Measurements from ENCODE around the gene PACSIN3. TPM values are rescaled to one million over a fixed set of nuclear protein-coding genes. Genes with fewer than 3 reads are reported as not detected.

The PACSIN3 gene
- 1 to 10 TPM in 1 of 2 experiments, under 1 TPM in 1; 0.91 to 1.2 TPM for total RNA-seq

- POLR2A ChIA-PET = interaction anchor here (1.2 to 10.3 kb wide), 7 partner anchors 9 to 62 kb away, joined by 3 to 124 read pairs (median 6); partner anchors contain the start of genes ACP2, ARFGAP2 and DDB2
- Mint-ChIP-seq H3K4me1 (peaks cover 12% of the 10 kb centered on the region), H3K36me3 (ENCODE audit: low read depth) (no peaks in the 10 kb centered on the region), H3K4me3 (peak within 1 kb of the TSS; percentile 60), H3K27ac (no peak within 1 kb of the TSS), H3K9me3 (no peaks in the 10 kb centered on the region), H3K27me3 (peaks cover 38% of the 10 kb centered on the region)
- CTCF ChIA-PET = interaction anchor here (1.4 to 2.4 kb wide), 4 partner anchors 9 to 73 kb away, joined by 6 to 15 read pairs (median 11); partner anchors contain the start of genes ARFGAP2 and DDB2
- peak; percentile 41 for DNase-seq
Measured at GRCh38 chr11:47186076-47186699, at the start of gene PACSIN3. Gene PACSIN3 (minus strand): TSS chr11:47186434. CDS start chr11:47182727, 3,707 bp downstream.

- Mint-ChIP-seq H3K36me3 (ENCODE audit: low read depth) (peaks cover 74% of the 10 kb centered on the region), H3K27ac (peak overlapping the region; percentile 77), H3K4me3 (no peak overlapping the region), H3K27me3 (no peaks in the 10 kb centered on the region), H3K4me1 (peaks cover 24% of the 10 kb centered on the region), H3K9me3 (no peaks in the 10 kb centered on the region)
- CTCF ChIA-PET = interaction anchor here (1.1 to 4.9 kb wide), 6 partner anchors 13 to 36 kb away, joined by 3 to 25 read pairs (median 4); partner anchors contain the start of genes ACP2, DDB2 and MADD
- DNase-seq = no peak
- POLR2A ChIA-PET = interaction anchor here (0.6 to 17.4 kb wide), 10 partner anchors 9 to 220 kb away, joined by 3 to 161 read pairs (median 4); partner anchors contain the start of genes ACP2, DDB2 and MADD
Measured at GRCh38 chr11:47235163-47235562, 48.9 kb upstream of the PACSIN3 start.

- Mint-ChIP-seq H3K4me1 (peaks cover 24% of the 10 kb centered on the region), H3K9me3 (no peaks in the 10 kb centered on the region), H3K36me3 (ENCODE audit: low read depth) (peaks cover 69% of the 10 kb centered on the region), H3K27me3 (no peaks in the 10 kb centered on the region), H3K27ac (peak overlapping the region; percentile 77), H3K4me3 (peak overlapping the region; percentile 24)
- ChIA-PET CTCF (interaction anchor here (0.7 to 4.9 kb wide), 5 partner anchors 11 to 36 kb away, joined by 3 to 25 read pairs (median 3); partner anchors contain the start of genes ACP2 and MADD), POLR2A (interaction anchor here (0.6 to 17.4 kb wide), 9 partner anchors 10 to 221 kb away, joined by 3 to 161 read pairs (median 5); partner anchors contain the start of genes ACP2, DDB2 and MADD)
- no peak for DNase-seq
Measured at GRCh38 chr11:47234669-47235100, 48.5 kb upstream of the PACSIN3 start.

- DNase-seq = no peak
- POLR2A ChIA-PET = interaction anchor here (1.0 to 17.4 kb wide), 11 partner anchors 8 to 94 kb away, joined by 3 to 161 read pairs (median 5); partner anchors contain the start of genes ACP2, DDB2 and MADD
- Mint-ChIP-seq H3K9me3 (no peaks in the 10 kb centered on the region), H3K27me3 (no peaks in the 10 kb centered on the region), H3K4me1 (peaks cover 26% of the 10 kb centered on the region), H3K27ac (peak overlapping the region; percentile 77), H3K4me3 (no peak overlapping the region), H3K36me3 (ENCODE audit: low read depth) (peaks cover 67% of the 10 kb centered on the region)
- CTCF ChIA-PET = interaction anchor here (0.7 to 4.9 kb wide), 10 partner anchors 10 to 178 kb away, joined by 3 to 25 read pairs (median 3); partner anchors contain the start of genes ACP2, DDB2 and MADD
Measured at GRCh38 chr11:47233989-47234668, 47.9 kb upstream of the PACSIN3 start.

- H3K4me1 Mint-ChIP-seq = peaks cover 29% of the 10 kb centered on the region
- DNase-seq = no peak
- H3K9me3 Mint-ChIP-seq = no peaks in the 10 kb centered on the region
- H3K36me3 Mint-ChIP-seq (ENCODE audit: low read depth) = peaks cover 66% of the 10 kb centered on the region
- ChIA-PET CTCF (interaction anchor here (1.0 to 4.9 kb wide), 7 partner anchors 15 to 179 kb away, joined by 3 to 25 read pairs (median 3); partner anchors contain the start of genes ACP2 and DDB2), POLR2A (interaction anchor here (1.1 to 17.4 kb wide), 7 partner anchors 10 to 93 kb away, joined by 3 to 161 read pairs (median 4); partner anchors contain the start of genes ACP2, DDB2 and MADD)
- no peak overlapping the region for H3K27ac Mint-ChIP-seq
- H3K4me3 Mint-ChIP-seq = no peak overlapping the region
- H3K27me3 Mint-ChIP-seq = no peaks in the 10 kb centered on the region
Measured at GRCh38 chr11:47233051-47233450, 46.8 kb upstream of the PACSIN3 start.

- H3K36me3 Mint-ChIP-seq (ENCODE audit: low read depth) = peaks cover 63% of the 10 kb centered on the region
Measured at GRCh38 chr11:47229161-47229560, 42.9 kb upstream of the PACSIN3 start.

GRCh38 chr11:47225552-47226400 lies 39.5 kb upstream of the PACSIN3 start:
- H3K4me3 Mint-ChIP-seq = no peak overlapping the region
- no peaks in the 10 kb centered on the region for H3K9me3 Mint-ChIP-seq
- peak overlapping the region; percentile 66 for H3K27ac Mint-ChIP-seq
- DNase-seq = peak; percentile 37
- H3K36me3 Mint-ChIP-seq (ENCODE audit: low read depth) = peaks cover 64% of the 10 kb centered on the region
- ChIA-PET POLR2A (interaction anchor here (1.0 to 17.4 kb wide), 3 partner anchors 10 to 39 kb away, joined by 4 to 161 read pairs (median 6); partner anchors contain the start of genes DDB2 and PACSIN3), CTCF (interaction anchor here (0.6 to 2.4 kb wide), 2 partner anchors 47 to 171 kb away, joined by 3 to 7 read pairs; no protein-coding TSS in a partner anchor)
- no peaks in the 10 kb centered on the region for H3K27me3 Mint-ChIP-seq
- peaks cover 37% of the 10 kb centered on the region for H3K4me1 Mint-ChIP-seq

More at GRCh38 chr11:47229161-47229560, 42.9 kb upstream of the PACSIN3 start:
- Mint-ChIP-seq H3K27ac (peak overlapping the region; percentile 47), H3K4me3 (no peak overlapping the region), H3K27me3 (no peaks in the 10 kb centered on the region), H3K9me3 (no peaks in the 10 kb centered on the region), H3K4me1 (peaks cover 32% of the 10 kb centered on the region)
- ChIA-PET CTCF (interaction anchor here (1.2 to 2.7 kb wide), 3 partner anchors 14 to 34 kb away, joined by 3 to 8 read pairs (median 3); no protein-coding TSS in a partner anchor), POLR2A (interaction anchor here (0.7 to 17.4 kb wide), 5 partner anchors 10 to 94 kb away, joined by 3 to 161 read pairs (median 4); partner anchors contain the start of gene DDB2)
- DNase-seq = no peak

GRCh38 chr11:47222696-47223095 lies 36.5 kb upstream of the PACSIN3 start:
- peaks cover 52% of the 10 kb centered on the region for H3K4me1 Mint-ChIP-seq
- no peaks in the 10 kb centered on the region for H3K9me3 Mint-ChIP-seq
- POLR2A ChIA-PET = no interaction called here
- no peak for DNase-seq
- CTCF ChIA-PET = no interaction called here
- H3K36me3 Mint-ChIP-seq (ENCODE audit: low read depth) = peaks cover 66% of the 10 kb centered on the region
- H3K27ac Mint-ChIP-seq = peak overlapping the region; percentile 58
- no peak overlapping the region for H3K4me3 Mint-ChIP-seq
- no peaks in the 10 kb centered on the region for H3K27me3 Mint-ChIP-seq

- H3K4me3 Mint-ChIP-seq = no peak overlapping the region
- ChIA-PET CTCF (no interaction called here), POLR2A (interaction anchor here (0.8 to 7.1 kb wide), 5 partner anchors 8 to 50 kb away, joined by 3 to 124 read pairs (median 5); partner anchors contain the start of genes ARFGAP2 and MADD)
- peak overlapping the region; percentile 19 for H3K27ac Mint-ChIP-seq
- no peak for DNase-seq
- H3K4me1 Mint-ChIP-seq = peaks cover 52% of the 10 kb centered on the region
- H3K27me3 Mint-ChIP-seq = no peaks in the 10 kb centered on the region
- H3K9me3 Mint-ChIP-seq = no peaks in the 10 kb centered on the region
- peaks cover 65% of the 10 kb centered on the region for H3K36me3 Mint-ChIP-seq (ENCODE audit: low read depth)
Measured at GRCh38 chr11:47220401-47220821, 34.2 kb upstream of the PACSIN3 start.

GRCh38 chr11:47216121-47216798 lies 30.0 kb upstream of the PACSIN3 start:
- CTCF ChIA-PET = interaction anchor here (0.9 to 3.7 kb wide), 7 partner anchors 11 to 196 kb away, joined by 3 to 33 read pairs (median 5); partner anchors contain the start of genes ARFGAP2 and NR1H3
- POLR2A ChIA-PET = interaction anchor here (0.6 to 7.1 kb wide), 12 partner anchors 15 to 516 kb away, joined by 3 to 161 read pairs (median 30); partner anchors contain the start of genes ACP2, ARFGAP2, ARHGAP1 and MADD
- Mint-ChIP-seq H3K36me3 (ENCODE audit: low read depth) (peaks cover 47% of the 10 kb centered on the region), H3K9me3 (no peaks in the 10 kb centered on the region), H3K27ac (peak overlapping the region; percentile 100), H3K27me3 (no peaks in the 10 kb centered on the region), H3K4me3 (peak overlapping the region; percentile 90), H3K4me1 (peaks cover 46% of the 10 kb centered on the region)
- DNase-seq = peak; percentile 73

All from activated CD4-positive, alpha-beta memory T cell treated with anti-CD3 and anti-CD28 coated beads, Interleukin-2, amount 10 ng/mL, durations not matched to agents 7 days and 5 days (primary cell).